Endothelial cell of umbilical vein (primary cell): ENCODE data around the gene MALRD1. TPM values are rescaled to one million over a fixed set of nuclear protein-coding genes. Genes with fewer than 3 reads are reported as not detected.

ENCODE experiments used
- BruUV-seq: library from RNA; stranded (reverse); fragments of 400-500 nt; replicated peaks from 2 replicates; lab custom pipeline; 2021; lab: Mats Ljungman, UMichigan
- CTCF ChIA-PET: fragments of 300-600, 350-600 bp; sonication (Branson Sonifier 250); formaldehyde crosslinking; loops from one replicate; lab custom pipeline; 2021; ENCODE audit warnings: antibody characterized with exemption, inconsistent platforms; lab: Charles Lee
- POLR2A ChIA-PET: fragments of 300-600, 350-600 bp; sonication (Branson Sonifier 250); formaldehyde crosslinking; loops from one replicate; lab custom pipeline; 2021; ENCODE audit warnings: antibody characterized with exemption, inconsistent platforms; lab: Charles Lee
- DNase-seq: peaks from one replicate; pipeline ENCODE4 v3.0.0-alpha.2; 2011; ENCODE audit warnings: low read depth, low spot score
- FAIRE-seq: peaks from 2 replicates; lab custom pipeline; 2011; peaks lifted over from hg19 to GRCh38; lab: Jason Lieb, UNC
- H2AFZ ChIP-seq: 2 replicates; pipeline ENCODE4 v1.6.0; 2012; ENCODE audit warnings: low read depth, low read length, control low read depth, inconsistent platforms
- H3K27ac ChIP-seq: 2 replicates; pipeline ENCODE4 v1.5.1; 2011; ENCODE audit warnings: low read depth, mild to moderate bottlenecking, control low read depth, low read length, moderate library complexity; ENCODE audit not compliant: insufficient read depth
- H3K27me3 ChIP-seq, 2 experiments: 2 replicates each; pipeline versions ENCODE4 v1.6.0 to v1.6.1; 2011; ENCODE audit warnings: low read length in 2 of 2, mixed read lengths in 1 of 2; ENCODE audit not compliant: control insufficient read depth in 2 of 2, insufficient read depth in 2 of 2
- H3K36me3 ChIP-seq, 2 experiments: 2 replicates in 1 of 2; 3 replicates in 1 of 2; pipeline ENCODE4 v1.5.1; 2011; ENCODE audit warnings: low read length in 2 of 2, mild to moderate bottlenecking in 1 of 2, moderate library complexity in 1 of 2; ENCODE audit not compliant: control insufficient read depth in 2 of 2, insufficient read depth in 2 of 2; ENCODE audit errors: extremely low read depth in 1 of 2
- H3K4me1 ChIP-seq: 3 replicates; pipeline ENCODE4 v1.5.1; 2011; ENCODE audit warnings: mild to moderate bottlenecking, low read length; ENCODE audit not compliant: control insufficient read depth, insufficient read depth; ENCODE audit errors: extremely low read depth
- H3K4me2 ChIP-seq: 2 replicates; pipeline ENCODE4 v1.6.1; 2011; ENCODE audit warnings: low read length, control low read depth, mixed read lengths; ENCODE audit not compliant: insufficient read depth
- H3K4me3 ChIP-seq, 3 experiments: fragments of 200-600 bp in 1 of 3; sonication (generic), shearing (Covaris generic) in 1 of 3; replicated peaks in 1 of 3; 2 replicates each; pipeline ENCODE4 v1.5.1; 2011 to 2016; ENCODE audit warnings: control low read depth in 3 of 3, low read length in 3 of 3, mild to moderate bottlenecking in 2 of 3, inconsistent platforms in 1 of 3, low read depth in 1 of 3, moderate library complexity in 1 of 3; ENCODE audit not compliant: insufficient read depth in 1 of 3
- H3K79me2 ChIP-seq: 2 replicates; pipeline ENCODE4 v1.6.0; 2012; ENCODE audit warnings: low read length, inconsistent platforms; ENCODE audit not compliant: control insufficient read depth, insufficient read depth
- H3K9ac ChIP-seq: replicated peaks from 2 replicates; pipeline ENCODE3; 2011; ENCODE audit warnings: low read length, control low read depth; ENCODE audit not compliant: insufficient read depth; ENCODE audit errors: extremely low read depth
- H3K9me1 ChIP-seq: replicated peaks from 3 replicates; pipeline ENCODE4 v1.6.0; 2011; ENCODE audit warnings: mild to moderate bottlenecking, low read length; ENCODE audit not compliant: control insufficient read depth, insufficient read depth; ENCODE audit errors: extremely low read depth
- H3K9me3 ChIP-seq: replicated peaks from 2 replicates; pipeline ENCODE4 v1.5.1; 2012; ENCODE audit warnings: low read length, inconsistent platforms; ENCODE audit not compliant: control insufficient read depth, insufficient read depth
- H4K20me1 ChIP-seq: replicated peaks from 2 replicates; pipeline ENCODE3; 2011; ENCODE audit warnings: mild to moderate bottlenecking, low read length; ENCODE audit not compliant: control insufficient read depth, insufficient read depth; ENCODE audit errors: extremely low read depth
- CTCF ChIP-seq, 2 donors: IDR thresholded peaks; 1 replicate in 1 of 2; 2 replicates in 1 of 2; pipeline ENCODE4 v1.5.1; 2011; ENCODE audit warnings: low read length in 2 of 2, mild to moderate bottlenecking in 2 of 2, moderate library complexity in 2 of 2, control low read depth in 1 of 2, inconsistent platforms in 1 of 2, low read depth in 1 of 2; ENCODE audit not compliant: insufficient read depth in 1 of 2; ENCODE audit errors: extremely low read depth in 1 of 2
- EZH2 ChIP-seq: IDR thresholded peaks from 2 replicates; pipeline ENCODE4 v1.6.1; 2012; ENCODE audit warnings: borderline replicate concordance, low read depth, mild to moderate bottlenecking, moderate library complexity, low read length, inconsistent platforms; ENCODE audit not compliant: severe bottlenecking
- FOS ChIP-seq: IDR thresholded peaks from 2 replicates; pipeline ENCODE4 v1.6.1; 2011; ENCODE audit warnings: mild to moderate bottlenecking, low read length, moderate library complexity, borderline replicate concordance; ENCODE audit not compliant: insufficient read depth
- JUN ChIP-seq: IDR thresholded peaks from 2 replicates; pipeline ENCODE4 v1.6.1; 2011; ENCODE audit warnings: borderline replicate concordance, low read depth; ENCODE audit not compliant: insufficient read length, insufficient read depth
- MAX ChIP-seq: IDR thresholded peaks from 2 replicates; pipeline ENCODE4 v1.6.1; 2011; ENCODE audit not compliant: insufficient read depth, insufficient read length
- MYC ChIP-seq: IDR thresholded peaks from one replicate; pipeline ENCODE4 v1.6.1; 2011; ENCODE audit warnings: mild to moderate bottlenecking, low read depth, low read length
- POLR2A ChIP-seq: IDR thresholded peaks from 2 replicates; pipeline ENCODE4 v1.6.1; 2012; ENCODE audit warnings: low read depth, mild to moderate bottlenecking, control low read depth, low read length
- POLR2AphosphoS5 ChIP-seq: IDR thresholded peaks from 2 replicates; pipeline ENCODE4 v1.6.1; 2012; ENCODE audit warnings: low read depth, mild to moderate bottlenecking, control low read depth, low read length, moderate library complexity; ENCODE audit not compliant: insufficient read depth
- dilution Hi-C: fragments of 300-500 bp; cut with MboI; formaldehyde crosslinking; loops from one replicate; pipeline ENCODE4 v1.15.0; 2019; ENCODE audit warnings: low sequenced_read_pairs; ENCODE audit not compliant: extremely low pct_ligation_motif_present
- intact Hi-C: fragments of 100-400 bp; cut with micrococcal nuclease; formaldehyde crosslinking; loops from one replicate; pipeline ENCODE4 v1.10.0; 2022
- polyA plus RNA-seq, 4 experiments: library from polyadenylated mRNA; depleted of rRNA in 3 of 4; stranded (reverse) in 3 of 4; unstranded in 1 of 4; fragments of >200 nt; gene quantifications; 2 replicates each; pipeline versions ENCODE4 v1.2.1 to v1.2.3, GENCODE V29; 2011 to 2012; ENCODE audit warnings: missing spikeins in 1 of 4
- total RNA-seq: library from RNA; stranded (reverse); gene quantifications from 2 replicates; pipeline ENCODE4 v1.2.3, GENCODE V29; 2021

Gene MALRD1
- total and polyA plus RNA-seq, 2 donors (not counting 3 experiments of a cell fraction or from before 2014, with no cell fraction given): not detected

- ChIA-PET CTCF (no interaction called here), POLR2A (no interaction called here)
- TF ChIP-seq FOS (no peak), JUN (no peak), EZH2 (no peak), POLR2AphosphoS5 (no peak), MYC (no peak), POLR2A (no peak), CTCF (IDR thresholded peaks at IDR 0.05; ENCODE audit: extremely low read depth in 1 of 2, insufficient read depth in 1 of 2, low read depth in 1 of 2, low read length in 2 of 2) (no peak), MAX (no peak)
- dilution Hi-C loops: no loop called here
- DNase-seq (no peak), FAIRE-seq (no peak)
- no TSS peak for BruUV-seq
- Histone ChIP-seq H3K36me3 (no peaks in the 10 kb centered on the region), H3K27me3 (no peaks in the 10 kb centered on the region), H3K9me1 (no peaks in the 10 kb centered on the region), H3K9ac (no peak overlapping the region), H3K4me2 (no peak overlapping the region), H3K79me2 (no peaks in the 10 kb centered on the region), H3K27ac (no peak overlapping the region), H4K20me1 (no peaks in the 10 kb centered on the region), H3K9me3 (no peaks in the 10 kb centered on the region), H3K4me1 (no peaks in the 10 kb centered on the region), H2AFZ (no peak overlapping the region), H3K4me3 (no peak overlapping the region)
- intact Hi-C loops: no loop called here
Observed at GRCh38 chr10:19731560-19731959, 683.0 kb downstream of the MALRD1 start.
